ENCODE results near the gene GLB1L2. TPM values are rescaled to one million over a fixed set of nuclear protein-coding genes. Genes with fewer than 3 reads are reported as not detected.

Gene GLB1L2
- polyA plus RNA-seq, 1 of the 3 experiments (the other 2 are of a cell fraction): 3.4 TPM

GRCh38 chr11:134405841-134406240, 74.1 kb downstream of the GLB1L2 start (continued):
- no peak for TF ChIP-seq USF1 (IDR thresholded peaks at IDR 0.05; ENCODE audit: borderline replicate concordance, low read depth)

- H3K4me2 ChIP-seq: no peak overlapping the region
- DNase-seq: no peak
- H3K4me1 ChIP-seq (ENCODE audit: control insufficient read depth in 1 of 2, insufficient read depth in 2 of 2, low read depth in 1 of 2, low read length in 1 of 2): peaks cover 0 to 13% of the 10 kb centered on the region in 2 experiments; a peak in 1 of 4 replicates
- H2AFZ ChIP-seq (ENCODE audit: low read depth): no peak overlapping the region
- 56% methylated on average over 9 of the region's 11 CpGs for WGBS (ENCODE audit: low lambda C conversion rate)
- H3K9ac ChIP-seq: no peak overlapping the region
- no peaks in the 10 kb centered on the region for H3K36me3 ChIP-seq (replicated peaks in 1 of 2; ENCODE audit: control insufficient read depth in 1 of 2, insufficient read depth in 2 of 2, low read length in 1 of 2)
- no peaks in the 10 kb centered on the region for H3K27me3 ChIP-seq (ENCODE audit: insufficient read depth)
- no peaks in the 10 kb centered on the region for H3K9me3 ChIP-seq
- no peak for TF ChIP-seq SIN3A (IDR thresholded peaks at IDR 0.05; ENCODE audit: borderline replicate concordance, low read depth, low read length)
- H3K4me3 ChIP-seq (ENCODE audit: low read depth in 2 of 2, low read length in 1 of 2): no peak overlapping the region
- H3K27ac ChIP-seq (ENCODE audit: low read depth in 2 of 2, low read length in 1 of 2): no peak overlapping the region
- no peaks in the 10 kb centered on the region for H3F3A ChIP-seq (replicated peaks; ENCODE audit: insufficient read depth)
- ChIA-PET POLR2A (no interaction called here), CTCF (interaction anchor here (0.7 to 1.9 kb wide), 2 partner anchors 173 to 645 kb away, joined by 3 to 5 read pairs; no protein-coding TSS in a partner anchor)
- H3K9me2 ChIP-seq: no peaks in the 10 kb centered on the region
- H3K79me2 ChIP-seq (ENCODE audit: insufficient read depth): no peaks in the 10 kb centered on the region
- H4K20me1 ChIP-seq (ENCODE audit: insufficient read depth): no peaks in the 10 kb centered on the region
These were observed 74.7 kb downstream of the GLB1L2 start for GRCh38 chr11:134406264-134407185.

GRCh38 chr11:134407321-134407828, 75.6 kb downstream of the GLB1L2 start:
- Histone ChIP-seq H3K27me3 (ENCODE audit: insufficient read depth) (no peaks in the 10 kb centered on the region), H2AFZ (ENCODE audit: low read depth) (no peak overlapping the region), H3K27ac (ENCODE audit: low read depth in 2 of 2, low read length in 1 of 2) (no peak overlapping the region), H3K9me3 (no peaks in the 10 kb centered on the region), H3K4me2 (no peak overlapping the region), H3K79me2 (ENCODE audit: insufficient read depth) (no peaks in the 10 kb centered on the region), H3F3A (replicated peaks; ENCODE audit: insufficient read depth) (no peaks in the 10 kb centered on the region), H4K20me1 (ENCODE audit: insufficient read depth) (no peaks in the 10 kb centered on the region), H3K9ac (no peak overlapping the region), H3K9me2 (no peaks in the 10 kb centered on the region), H3K36me3 (replicated peaks in 1 of 2; ENCODE audit: control insufficient read depth in 1 of 2, insufficient read depth in 2 of 2, low read length in 1 of 2) (no peaks in the 10 kb centered on the region), H3K4me3 (ENCODE audit: low read depth in 2 of 2, low read length in 1 of 2) (no peak overlapping the region), H3K4me1 (ENCODE audit: control insufficient read depth in 1 of 2, insufficient read depth in 2 of 2, low read depth in 1 of 2, low read length in 1 of 2) (peaks cover 0 to 13% of the 10 kb centered on the region in 2 experiments; a peak in 1 of 4 replicates)
- no peak for DNase-seq
- ChIA-PET POLR2A (no interaction called here), CTCF (no interaction called here)
- TF ChIP-seq TEAD4 (IDR thresholded peaks at IDR 0.05; ENCODE audit: borderline replicate concordance, insufficient read depth) (no peak), RFX5 (IDR thresholded peaks at IDR 0.05; ENCODE audit: low read length) (no peak), FOSL2 (IDR thresholded peaks at IDR 0.05; ENCODE audit: borderline replicate concordance, low read depth) (no peak), CHD2 (IDR thresholded peaks at IDR 0.05; ENCODE audit: low read length, partially characterized antibody) (no peak), SMC3 (IDR thresholded peaks at IDR 0.05; ENCODE audit: low read depth, low read length) (no peak), GATA2 (CRISPR knock-in tag; IDR thresholded peaks at IDR 0.05) (no peak), RCOR1 (IDR thresholded peaks at IDR 0.05; ENCODE audit: low read length) (no peak), NFIC (IDR thresholded peaks at IDR 0.05; ENCODE audit: borderline replicate concordance) (no peak), CTCF (IDR thresholded peaks at IDR 0.05) (no peak), FOXJ3 (CRISPR knock-in tag; IDR thresholded peaks at IDR 0.05) (no peak), YY1 (IDR thresholded peaks at IDR 0.05; ENCODE audit: low read depth) (no peak), REST (IDR thresholded peaks at IDR 0.05; ENCODE audit: low read depth, low read length) (no peak), MXI1 (IDR thresholded peaks at IDR 0.05; ENCODE audit: low read depth, low read length) (no peak)
- WGBS (ENCODE audit: low lambda C conversion rate): 73% methylated on average over 10 of the region's 12 CpGs
